OCI-LY7 (cell line): Measurements from ENCODE around the gene TMEM255B. TPM values are rescaled to one million over a fixed set of nuclear protein-coding genes. Genes with fewer than 3 reads are reported as not detected.

Experiments
- BruUV-seq: library from RNA; stranded (reverse); fragments of 400-500 nt; replicated peaks from 2 replicates; lab custom pipeline; 2021; lab: Mats Ljungman, UMichigan
- CTCF ChIA-PET: fragments of 300-600 bp; sonication (Branson Sonifier 250); formaldehyde crosslinking; loops from one replicate; lab custom pipeline; 2022; ENCODE audit warnings: antibody characterized with exemption; ENCODE audit not compliant: unreplicated experiment; lab: Charles Lee
- POLR2A ChIA-PET: fragments of 300-600 bp; sonication (Branson Sonifier 250); formaldehyde crosslinking; loops from one replicate; lab custom pipeline; 2022; ENCODE audit warnings: antibody characterized with exemption; lab: Charles Lee
- DNase-seq: peaks from one replicate; pipeline ENCODE4 v3.0.0-alpha.2; 2015; ENCODE audit warnings: low spot score
- H2AFZ ChIP-seq: fragments of 200-600 bp; sonication (generic), shearing (Covaris generic); 2 replicates; pipeline ENCODE4 v1.6.1; 2014; ENCODE audit warnings: mild to moderate bottlenecking, antibody characterized with exemption, low read length, moderate library complexity
- H3K27ac ChIP-seq: fragments of 200-600 bp; sonication (generic); 2 replicates; pipeline ENCODE4 v1.5.1; 2014; ENCODE audit warnings: mixed run types, low read depth, mild to moderate bottlenecking, moderate library complexity, low read length, inconsistent platforms; ENCODE audit not compliant: poor library complexity, severe bottlenecking
- H3K36me3 ChIP-seq: fragments of 200-600 bp; sonication (generic); 2 replicates; pipeline ENCODE4 v1.6.1; 2014; ENCODE audit warnings: mild to moderate bottlenecking, antibody characterized with exemption, low read length, moderate library complexity, mixed read lengths; ENCODE audit not compliant: insufficient read depth
- H3K4me1 ChIP-seq: fragments of 200-600 bp; sonication (generic); 2 replicates; pipeline ENCODE4 v1.5.1; 2014; ENCODE audit warnings: mild to moderate bottlenecking, low read length; ENCODE audit not compliant: insufficient read depth, poor library complexity, severe bottlenecking
- H3K4me2 ChIP-seq: fragments of 200-600 bp; sonication (generic); 2 replicates; pipeline ENCODE4 v1.6.1; 2014; ENCODE audit warnings: mild to moderate bottlenecking, low read length
- H3K4me3 ChIP-seq: fragments of 200-600 bp; sonication (generic); 2 replicates; pipeline ENCODE4 v1.5.1; 2014; ENCODE audit warnings: mild to moderate bottlenecking, low read depth, low read length; ENCODE audit not compliant: poor library complexity, severe bottlenecking
- H3K79me2 ChIP-seq: fragments of 200-600 bp; sonication (generic); 2 replicates; pipeline ENCODE4 v1.6.1; 2016; ENCODE audit warnings: low read depth, mild to moderate bottlenecking, low read length, moderate library complexity, mixed read lengths; ENCODE audit not compliant: insufficient read depth
- H3K9me2 ChIP-seq: fragments of 200-600 bp; sonication (generic); 2 replicates; pipeline ENCODE4 v1.6.1; 2016; ENCODE audit warnings: mild to moderate bottlenecking, low read length, mixed read lengths; ENCODE audit not compliant: insufficient read depth
- H3K9me3 ChIP-seq: fragments of 200-600 bp; sonication (generic); 2 replicates; pipeline ENCODE4 v1.6.1; 2014; ENCODE audit warnings: mild to moderate bottlenecking, mixed run types, low read length, mixed read lengths
- H4K20me1 ChIP-seq: fragments of 200-600 bp; sonication (generic); 2 replicates; pipeline ENCODE4 v1.6.1; 2014; ENCODE audit warnings: mild to moderate bottlenecking, antibody characterized with exemption, low read length, moderate library complexity, mixed read lengths; ENCODE audit not compliant: insufficient read depth
- EZH2phosphoT487 ChIP-seq: fragments of 200-600 bp; sonication (generic); IDR thresholded peaks from 2 replicates; pipeline ENCODE4 v1.6.1; 2018; ENCODE audit warnings: low read depth, borderline replicate concordance, mild to moderate bottlenecking, mixed run types, antibody characterized with exemption, low read length, moderate library complexity, mixed read lengths
- intact Hi-C: fragments of 100-400 bp; cut with micrococcal nuclease; formaldehyde crosslinking; loops from one replicate; pipeline ENCODE4 v1.10.0; 2022; ENCODE audit not compliant: unreplicated experiment
- total RNA-seq, 2 experiments: library from RNA; depleted of rRNA in 1 of 2; stranded (reverse); fragments of >200 nt in 1 of 2; shearing (Covaris generic) in 1 of 2; gene quantifications; 2 replicates each; pipeline ENCODE4 v1.2.3, GENCODE V29; 2014 to 2022
- TF ChIP-seq, protein P1 (sequence below): fragments of 200-600 bp; sonication (generic); conservative IDR thresholded peaks from 2 replicates; pipeline ENCODE4 v1.5.1; 2014; ENCODE audit warnings: mild to moderate bottlenecking, antibody characterized with exemption, low read length, moderate library complexity, mixed read lengths

TMEM255B gene
- total RNA-seq, 2 experiments from 2014 or later: 2.6 to 6.8 TPM

DNA sequence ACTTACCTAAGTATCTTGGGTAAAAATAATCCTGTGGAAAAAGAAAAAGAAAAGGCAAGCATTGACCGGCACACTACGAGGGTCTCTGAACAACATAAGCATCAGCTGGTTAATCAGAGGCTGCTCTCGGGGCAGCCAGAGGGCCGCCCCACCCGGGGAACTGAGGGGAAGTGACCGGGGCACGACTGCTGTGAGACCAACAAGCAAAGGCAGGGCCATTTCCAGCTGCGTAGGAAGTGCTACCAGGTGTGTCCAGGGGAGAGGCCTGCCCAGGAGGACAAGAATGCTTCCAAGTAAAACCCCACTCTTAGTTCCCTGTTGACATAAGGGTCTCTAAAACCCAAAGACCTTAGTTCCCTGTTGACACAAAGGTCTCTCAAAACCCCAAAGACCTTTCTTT, 89.0 kb downstream of the TMEM255B start:
- Histone ChIP-seq H3K9me3 (no peaks in the 10 kb centered on the region), H2AFZ (no peak overlapping the region), H3K4me1 (no peaks in the 10 kb centered on the region), H4K20me1 (no peaks in the 10 kb centered on the region), H3K4me2 (no peak overlapping the region), H3K27ac (no peak overlapping the region), H3K36me3 (no peaks in the 10 kb centered on the region), H3K79me2 (no peaks in the 10 kb centered on the region), H3K4me3 (no peak overlapping the region), H3K9me2 (no peaks in the 10 kb centered on the region)
- ChIA-PET CTCF (no interaction called here), POLR2A (no interaction called here)
- TF ChIP-seq EZH2phosphoT487: no peak
- TF ChIP-seq, protein P1, sequence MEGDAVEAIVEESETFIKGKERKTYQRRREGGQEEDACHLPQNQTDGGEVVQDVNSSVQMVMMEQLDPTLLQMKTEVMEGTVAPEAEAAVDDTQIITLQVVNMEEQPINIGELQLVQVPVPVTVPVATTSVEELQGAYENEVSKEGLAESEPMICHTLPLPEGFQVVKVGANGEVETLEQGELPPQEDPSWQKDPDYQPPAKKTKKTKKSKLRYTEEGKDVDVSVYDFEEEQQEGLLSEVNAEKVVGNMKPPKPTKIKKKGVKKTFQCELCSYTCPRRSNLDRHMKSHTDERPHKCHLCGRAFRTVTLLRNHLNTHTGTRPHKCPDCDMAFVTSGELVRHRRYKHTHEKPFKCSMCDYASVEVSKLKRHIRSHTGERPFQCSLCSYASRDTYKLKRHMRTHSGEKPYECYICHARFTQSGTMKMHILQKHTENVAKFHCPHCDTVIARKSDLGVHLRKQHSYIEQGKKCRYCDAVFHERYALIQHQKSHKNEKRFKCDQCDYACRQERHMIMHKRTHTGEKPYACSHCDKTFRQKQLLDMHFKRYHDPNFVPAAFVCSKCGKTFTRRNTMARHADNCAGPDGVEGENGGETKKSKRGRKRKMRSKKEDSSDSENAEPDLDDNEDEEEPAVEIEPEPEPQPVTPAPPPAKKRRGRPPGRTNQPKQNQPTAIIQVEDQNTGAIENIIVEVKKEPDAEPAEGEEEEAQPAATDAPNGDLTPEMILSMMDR: no peak
- no peak for DNase-seq
- intact Hi-C loops: no loop called here
- no TSS peak for BruUV-seq

DNA sequence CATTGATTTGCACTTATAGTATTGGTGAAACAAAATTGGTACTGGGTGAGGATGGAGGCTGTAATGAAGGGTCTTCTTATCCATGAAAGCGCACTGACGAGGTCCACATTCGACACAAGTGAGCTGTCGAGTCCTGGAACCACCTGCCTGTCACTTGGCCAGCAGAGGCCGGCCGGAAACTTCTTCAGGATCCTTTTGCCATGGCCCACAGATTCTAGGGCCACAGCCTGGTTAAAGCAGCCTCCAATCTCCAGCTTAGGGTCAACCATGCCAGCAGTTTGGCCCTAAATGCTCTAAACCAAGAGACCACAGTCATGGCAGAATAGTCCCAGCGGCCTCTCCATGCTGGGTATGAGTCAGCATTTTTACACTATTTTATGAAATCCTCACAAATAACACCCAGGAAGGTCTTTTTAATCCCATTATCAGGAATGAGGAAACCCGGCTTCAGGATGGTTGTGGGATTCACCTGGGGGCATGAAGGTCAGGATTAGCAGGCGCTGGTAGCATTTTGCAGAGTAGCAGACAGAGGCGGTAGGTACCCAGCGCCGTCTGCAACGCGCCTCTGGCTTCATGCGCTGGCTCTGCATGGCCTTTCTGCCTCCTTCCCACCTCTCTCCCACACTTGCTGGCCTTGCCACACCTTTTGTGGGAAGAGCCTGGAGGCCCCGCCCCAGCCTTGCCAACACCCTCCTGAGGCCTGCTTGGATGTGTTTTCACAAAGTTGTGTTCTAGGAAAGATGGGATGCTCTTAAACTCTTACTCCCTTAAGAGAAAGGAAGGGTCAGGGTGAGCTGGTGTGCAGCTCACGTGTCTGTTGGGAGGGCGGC, 89.6 kb downstream of the TMEM255B start:
- Histone ChIP-seq H3K27ac (no peak overlapping the region), H3K79me2 (no peaks in the 10 kb centered on the region), H3K36me3 (no peaks in the 10 kb centered on the region), H3K9me2 (no peaks in the 10 kb centered on the region), H4K20me1 (no peaks in the 10 kb centered on the region), H3K9me3 (no peaks in the 10 kb centered on the region), H3K4me3 (no peak overlapping the region), H3K4me2 (no peak overlapping the region), H2AFZ (no peak overlapping the region), H3K4me1 (no peaks in the 10 kb centered on the region)
- BruUV-seq: no TSS peak
- DNase-seq: no peak
- ChIA-PET POLR2A (no interaction called here), CTCF (no interaction called here)
- intact Hi-C loops: no loop called here
- TF ChIP-seq, protein P1: no peak
- no peak for TF ChIP-seq EZH2phosphoT487

DNA sequence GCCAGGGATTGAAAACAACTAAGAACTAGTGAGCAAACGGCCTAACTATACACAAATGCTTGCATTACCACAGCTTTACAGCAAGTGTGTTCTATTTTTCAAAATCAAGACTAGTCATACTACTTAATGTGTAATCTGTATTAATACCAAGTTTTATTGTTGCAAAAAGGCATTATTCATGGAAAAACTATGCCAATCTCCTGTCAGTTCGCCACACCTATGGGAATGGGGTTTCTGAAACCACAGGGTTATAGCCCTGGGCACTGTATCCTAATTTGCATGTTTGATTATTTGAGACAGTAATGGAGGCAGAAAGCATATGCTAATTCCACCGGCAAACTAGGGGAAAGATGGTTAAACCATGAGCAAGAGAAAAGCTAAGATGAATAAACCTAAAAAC, 90.5 kb downstream of the TMEM255B start:
- Histone ChIP-seq H3K4me3 (no peak overlapping the region), H3K79me2 (no peaks in the 10 kb centered on the region), H2AFZ (no peak overlapping the region), H3K4me1 (no peaks in the 10 kb centered on the region), H3K36me3 (no peaks in the 10 kb centered on the region), H3K27ac (no peak overlapping the region), H3K9me3 (no peaks in the 10 kb centered on the region), H3K9me2 (no peaks in the 10 kb centered on the region), H3K4me2 (no peak overlapping the region), H4K20me1 (no peaks in the 10 kb centered on the region)
- CTCF ChIA-PET: no interaction called here
- TF ChIP-seq, protein P1: no peak
- no peak for TF ChIP-seq EZH2phosphoT487
- DNase-seq: no peak
- intact Hi-C loops: no loop called here
- POLR2A ChIA-PET: no interaction called here
- no TSS peak for BruUV-seq
